GM19043 (cell line): Measurements from ENCODE around the gene ACAD11.

Experiments used
- ATAC-seq: cut with Tn5 transposase; IDR thresholded peaks from one replicate; pipeline ENCODE4 v1.9.1; 2021; ENCODE audit warnings: low read depth; ENCODE audit not compliant: unreplicated experiment

The ACAD11 gene, protein sequence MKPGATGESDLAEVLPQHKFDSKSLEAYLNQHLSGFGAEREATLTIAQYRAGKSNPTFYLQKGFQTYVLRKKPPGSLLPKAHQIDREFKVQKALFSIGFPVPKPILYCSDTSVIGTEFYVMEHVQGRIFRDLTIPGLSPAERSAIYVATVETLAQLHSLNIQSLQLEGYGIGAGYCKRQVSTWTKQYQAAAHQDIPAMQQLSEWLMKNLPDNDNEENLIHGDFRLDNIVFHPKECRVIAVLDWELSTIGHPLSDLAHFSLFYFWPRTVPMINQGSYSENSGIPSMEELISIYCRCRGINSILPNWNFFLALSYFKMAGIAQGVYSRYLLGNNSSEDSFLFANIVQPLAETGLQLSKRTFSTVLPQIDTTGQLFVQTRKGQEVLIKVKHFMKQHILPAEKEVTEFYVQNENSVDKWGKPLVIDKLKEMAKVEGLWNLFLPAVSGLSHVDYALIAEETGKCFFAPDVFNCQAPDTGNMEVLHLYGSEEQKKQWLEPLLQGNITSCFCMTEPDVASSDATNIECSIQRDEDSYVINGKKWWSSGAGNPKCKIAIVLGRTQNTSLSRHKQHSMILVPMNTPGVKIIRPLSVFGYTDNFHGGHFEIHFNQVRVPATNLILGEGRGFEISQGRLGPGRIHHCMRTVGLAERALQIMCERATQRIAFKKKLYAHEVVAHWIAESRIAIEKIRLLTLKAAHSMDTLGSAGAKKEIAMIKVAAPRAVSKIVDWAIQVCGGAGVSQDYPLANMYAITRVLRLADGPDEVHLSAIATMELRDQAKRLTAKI

DNA sequence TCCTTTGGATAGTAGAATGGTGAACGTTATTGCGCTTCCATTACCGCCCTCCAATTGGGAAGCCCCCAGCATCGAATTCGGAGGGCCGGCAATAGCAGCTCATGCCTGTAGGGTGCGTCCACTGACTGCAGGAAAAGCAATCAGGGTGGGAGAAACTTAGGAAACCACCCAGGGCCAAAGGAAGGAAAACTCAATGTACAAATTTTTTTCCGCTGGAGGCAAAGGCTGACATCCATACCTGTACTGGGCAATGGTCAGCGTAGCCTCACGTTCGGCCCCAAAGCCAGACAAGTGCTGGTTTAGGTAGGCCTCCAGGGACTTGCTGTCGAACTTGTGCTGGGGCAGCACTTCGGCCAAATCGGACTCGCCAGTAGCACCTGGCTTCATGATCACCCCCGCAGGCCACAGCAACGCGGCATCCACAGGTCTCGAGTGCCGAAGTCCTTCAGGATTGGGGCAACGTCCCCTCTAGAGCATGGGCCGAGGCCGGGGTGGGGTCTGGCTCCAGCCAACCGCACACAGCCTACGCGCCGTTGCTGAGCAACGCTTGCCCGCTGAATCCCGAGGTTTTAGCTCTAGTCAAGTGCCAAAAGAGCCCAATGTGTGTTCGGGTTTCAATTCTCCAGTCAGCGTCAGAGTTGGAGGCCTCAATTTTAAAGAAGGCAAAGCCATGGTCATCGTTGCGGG lies at the start of gene ACAD11:
Gene ACAD11 (minus strand): TSS at position 445 of the 687 bp plus-strand sequence. CDS start 58 bp downstream, at position 387.
- peak; percentile 46 for ATAC-seq

DNA sequence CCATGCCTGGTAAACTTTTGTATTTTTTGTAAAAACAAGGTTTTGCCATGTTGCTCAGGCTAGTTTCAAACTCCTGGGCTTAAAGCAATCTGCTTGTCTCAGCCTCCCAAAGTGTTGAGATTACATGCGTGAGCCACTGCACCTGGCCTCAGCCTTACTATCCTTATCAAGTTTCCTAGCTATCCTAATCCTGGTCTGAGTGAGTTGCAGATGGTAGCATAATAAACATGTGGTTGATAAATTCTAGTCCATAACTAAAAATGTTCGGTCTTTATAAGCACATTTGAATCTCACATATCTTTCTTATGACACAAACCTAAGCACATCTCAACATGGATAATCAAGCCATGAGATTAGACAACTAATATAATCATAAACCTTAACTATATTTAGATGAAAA lies 44.1 kb upstream of the ACAD11 start:
- no peak for ATAC-seq

DNA sequence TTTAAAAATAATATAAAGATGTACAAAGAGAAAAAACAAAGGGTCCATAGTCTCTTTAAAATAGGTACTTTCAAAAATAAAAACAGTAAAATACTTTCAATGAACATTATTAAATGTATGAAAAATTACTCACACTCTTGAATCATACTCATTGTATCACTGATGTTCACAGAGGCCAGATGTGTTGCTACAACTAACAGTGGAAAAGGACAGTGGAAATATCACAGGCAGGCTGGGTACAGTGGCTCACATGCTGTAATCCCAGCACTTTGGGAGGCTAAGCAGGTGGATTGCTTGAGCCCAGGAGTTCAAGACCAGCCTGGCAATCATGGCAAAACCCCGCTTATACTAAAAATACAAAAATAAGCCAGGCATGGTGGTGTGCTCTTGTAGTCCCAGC lies 35.8 kb upstream of the ACAD11 start:
- ATAC-seq = no peak

DNA sequence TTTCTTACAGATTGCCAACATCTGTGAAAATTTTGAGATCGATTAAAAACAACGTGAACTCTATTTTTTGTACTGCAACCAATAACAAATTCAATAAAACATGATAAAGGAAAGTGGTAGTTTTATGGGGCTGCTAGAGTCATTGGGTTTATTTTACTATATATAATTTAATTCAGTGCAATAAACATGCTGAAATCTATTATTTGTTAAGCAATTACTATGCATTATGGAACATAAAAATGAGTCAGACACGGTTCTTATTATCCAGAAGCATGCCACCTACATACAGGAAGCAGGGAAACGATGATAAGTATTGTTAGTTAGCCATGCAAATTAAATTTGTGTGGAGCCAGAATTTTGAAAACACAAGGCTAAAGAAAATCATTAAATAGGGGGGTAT lies 35.4 kb upstream of the ACAD11 start:
- no peak for ATAC-seq

DNA sequence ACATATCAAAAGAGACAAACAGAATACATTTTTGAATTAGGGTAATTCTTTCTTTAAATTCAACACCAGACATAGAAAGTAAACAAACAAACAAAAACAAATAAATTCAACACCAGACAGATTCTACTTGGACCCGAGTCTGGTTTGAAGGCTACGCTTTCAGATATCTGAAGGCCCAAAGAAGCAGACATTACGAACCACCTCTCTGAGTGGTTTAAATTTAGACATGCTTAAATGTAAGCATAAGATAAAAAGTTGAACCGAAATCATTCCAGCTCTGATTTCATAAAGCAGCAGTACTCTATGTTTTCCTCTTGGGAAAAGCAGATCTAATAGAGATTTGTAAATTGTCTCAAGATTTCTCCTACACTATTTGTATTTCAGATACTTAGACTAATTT lies 30.4 kb upstream of the ACAD11 start:
- no peak for ATAC-seq

DNA sequence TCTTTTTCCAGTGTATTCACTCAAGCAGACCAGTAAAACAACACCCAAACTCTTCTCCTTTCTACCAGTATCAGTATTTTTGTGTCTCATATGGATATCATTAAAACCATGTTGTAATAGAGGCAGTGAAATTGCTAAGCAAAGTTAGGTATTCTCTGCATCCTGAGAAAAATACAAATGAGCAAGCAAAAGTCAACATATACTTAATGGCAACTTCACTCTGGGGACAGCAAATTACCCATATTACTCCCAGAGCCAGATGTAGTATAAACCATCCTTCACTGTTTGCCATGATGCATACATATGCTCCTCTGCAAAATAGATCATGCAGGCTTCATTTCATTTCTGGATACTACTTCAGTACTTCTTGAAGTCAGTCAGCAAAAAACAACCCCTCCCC lies 22.6 kb upstream of the ACAD11 start:
- ATAC-seq = no peak

DNA sequence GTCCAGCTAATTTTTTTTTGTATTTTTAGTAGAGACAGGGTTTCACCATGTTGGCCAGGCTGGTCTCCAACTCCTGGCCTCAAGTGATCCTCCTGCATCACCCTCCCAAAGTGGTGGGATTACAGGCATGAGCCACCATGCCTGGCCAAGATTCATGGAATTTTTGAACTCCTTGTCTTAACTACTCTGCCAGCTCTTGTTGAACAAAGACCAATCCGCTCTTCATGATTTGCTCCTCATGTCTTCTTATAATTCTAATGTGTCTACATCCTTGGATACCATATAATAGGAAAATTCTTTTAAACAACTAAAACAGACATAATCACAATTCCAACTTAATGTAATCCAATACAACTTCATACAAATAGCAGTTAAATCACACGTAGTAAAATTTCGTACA lies 21.8 kb upstream of the ACAD11 start:
- ATAC-seq = no peak

DNA sequence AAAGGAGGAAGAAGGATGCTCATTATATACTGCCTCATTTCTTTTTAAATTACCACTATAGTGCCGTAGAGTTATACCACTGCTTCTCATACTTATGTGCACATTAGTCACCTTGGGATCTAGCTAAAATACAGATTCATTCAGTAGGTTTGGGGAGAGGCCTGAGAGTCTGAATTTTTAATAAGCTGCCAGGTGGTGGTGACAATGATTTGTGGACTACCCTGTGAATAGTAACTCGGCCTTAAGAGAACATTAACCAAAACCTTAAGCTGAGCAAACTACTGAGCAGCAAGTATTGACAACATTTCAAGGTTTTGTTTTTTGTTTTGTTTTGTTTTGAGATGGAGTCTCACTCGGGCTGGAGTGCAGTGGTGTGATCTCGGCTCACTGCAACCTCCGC lies 20.3 kb upstream of the ACAD11 start:
- ATAC-seq = no peak

DNA sequence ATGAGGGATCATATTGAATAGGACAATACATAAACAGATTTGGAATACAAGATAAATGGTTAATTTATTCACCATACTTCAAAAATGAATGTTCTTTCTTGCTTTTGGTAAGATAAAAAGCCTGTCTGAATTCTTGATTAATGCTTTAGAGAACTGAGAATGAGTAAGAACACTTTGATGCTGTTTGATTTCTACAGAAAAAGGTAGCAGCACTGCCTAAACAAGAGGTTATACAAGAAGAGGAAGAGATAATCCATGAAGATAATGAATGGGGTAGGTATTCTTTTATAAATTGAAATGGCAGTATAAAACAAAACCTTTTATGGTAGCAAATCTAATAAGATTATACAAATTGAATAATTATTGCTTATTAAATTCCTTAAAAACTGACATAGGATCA lies 15.8 kb upstream of the ACAD11 start:
- ATAC-seq = no peak

DNA sequence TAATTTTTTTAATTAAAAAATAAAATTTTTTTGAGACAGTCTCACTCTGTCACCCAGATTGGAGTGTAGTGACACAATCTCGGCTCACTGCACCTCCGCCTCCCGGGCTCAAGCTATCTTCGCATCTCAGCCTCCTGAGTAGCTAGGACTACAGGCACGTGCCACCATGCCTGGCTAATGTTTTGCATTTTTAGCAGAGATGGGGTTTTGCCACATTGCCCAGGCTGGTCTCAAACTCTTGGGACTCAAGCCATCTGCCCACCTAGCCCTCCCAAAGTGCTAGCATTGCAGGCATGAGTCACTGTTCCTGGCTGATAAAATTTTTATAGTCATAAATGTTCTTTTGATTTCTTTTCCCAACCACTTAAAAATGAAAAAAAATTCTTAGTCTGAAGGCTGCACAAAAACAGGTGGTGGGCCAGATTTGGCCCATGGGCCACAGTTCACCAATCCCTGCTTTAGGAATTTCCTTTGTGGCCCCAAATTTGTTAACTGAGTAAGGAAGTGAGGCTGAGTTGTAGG lies 9.7 kb upstream of the ACAD11 start:
- ATAC-seq = no peak

DNA sequence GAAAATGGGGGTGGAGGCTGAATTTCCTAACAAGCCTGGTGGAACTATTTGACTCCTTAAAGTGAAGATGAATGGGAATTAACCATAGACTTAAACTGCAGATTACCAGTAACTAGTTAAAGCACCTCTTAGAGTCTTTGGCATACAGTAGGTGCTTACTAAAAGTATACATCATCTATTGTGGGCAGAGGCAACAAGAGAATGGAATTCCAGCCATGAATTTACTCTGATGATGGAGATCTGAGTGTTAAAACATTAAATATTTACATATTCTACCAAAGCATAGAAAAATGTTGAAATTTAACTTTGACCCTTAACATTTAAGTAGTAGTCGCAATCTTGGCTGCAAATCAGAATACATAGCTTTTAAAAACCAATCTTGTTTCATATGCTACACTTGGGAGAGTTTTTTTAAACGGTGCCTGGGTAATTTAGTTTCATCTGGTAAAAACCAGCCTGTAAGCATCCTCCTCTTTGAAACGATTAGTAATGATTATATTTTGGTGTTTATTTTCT lies 5.7 kb upstream of the ACAD11 start:
- ATAC-seq = no peak

DNA sequence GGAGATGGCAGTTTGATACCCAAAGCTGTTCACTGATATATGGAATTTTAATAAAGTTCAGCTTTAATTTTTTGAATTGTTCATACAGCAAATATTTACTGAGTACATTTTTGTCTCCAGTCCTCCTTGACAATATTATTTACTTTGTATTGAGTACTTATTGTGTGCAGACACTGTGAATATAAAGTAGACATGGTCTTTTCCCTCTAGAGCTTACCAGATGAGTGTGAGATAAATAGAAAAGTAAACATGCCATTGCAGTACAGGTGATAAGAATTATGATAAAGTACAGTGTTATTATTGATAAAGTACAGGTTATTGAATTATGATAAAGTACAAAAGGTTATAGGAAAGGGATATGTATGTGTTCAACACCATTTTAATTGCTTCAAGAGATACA lies 2.6 kb upstream of the ACAD11 start:
- ATAC-seq = no peak

DNA sequence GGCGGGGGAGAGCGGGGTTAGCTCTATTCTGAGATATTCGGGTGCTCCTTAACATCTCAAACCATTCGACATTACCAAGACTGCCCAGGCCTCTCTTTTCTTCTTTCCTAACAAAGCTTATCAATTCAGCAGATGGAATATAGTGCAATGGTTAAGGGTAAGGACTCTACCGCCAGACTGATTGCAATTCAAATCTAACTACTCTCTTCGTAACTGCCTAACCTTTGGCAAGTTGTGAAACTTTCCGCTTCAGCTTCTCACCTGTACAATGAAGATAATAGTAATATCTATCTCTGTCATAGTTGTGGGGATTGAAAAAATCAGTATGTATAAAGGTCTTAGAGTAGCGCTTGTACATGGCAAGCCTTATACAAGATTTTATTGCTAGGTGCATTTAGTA lies 1.5 kb upstream of the ACAD11 start:
- ATAC-seq = no peak

DNA sequence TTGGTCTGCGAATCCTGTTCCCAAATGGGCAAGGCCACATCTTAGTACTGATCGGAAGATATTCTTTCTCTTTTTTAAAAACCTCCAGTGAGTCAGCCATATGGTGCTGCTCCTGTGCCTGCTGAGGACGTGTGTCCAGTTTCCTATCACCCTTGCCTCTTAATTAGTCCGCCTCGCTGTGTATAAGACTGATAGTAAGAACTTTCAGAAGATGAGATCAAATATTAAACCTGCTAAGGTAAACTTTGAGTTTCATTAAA lies 1.1 kb upstream of the ACAD11 start:
- no peak for ATAC-seq

DNA sequence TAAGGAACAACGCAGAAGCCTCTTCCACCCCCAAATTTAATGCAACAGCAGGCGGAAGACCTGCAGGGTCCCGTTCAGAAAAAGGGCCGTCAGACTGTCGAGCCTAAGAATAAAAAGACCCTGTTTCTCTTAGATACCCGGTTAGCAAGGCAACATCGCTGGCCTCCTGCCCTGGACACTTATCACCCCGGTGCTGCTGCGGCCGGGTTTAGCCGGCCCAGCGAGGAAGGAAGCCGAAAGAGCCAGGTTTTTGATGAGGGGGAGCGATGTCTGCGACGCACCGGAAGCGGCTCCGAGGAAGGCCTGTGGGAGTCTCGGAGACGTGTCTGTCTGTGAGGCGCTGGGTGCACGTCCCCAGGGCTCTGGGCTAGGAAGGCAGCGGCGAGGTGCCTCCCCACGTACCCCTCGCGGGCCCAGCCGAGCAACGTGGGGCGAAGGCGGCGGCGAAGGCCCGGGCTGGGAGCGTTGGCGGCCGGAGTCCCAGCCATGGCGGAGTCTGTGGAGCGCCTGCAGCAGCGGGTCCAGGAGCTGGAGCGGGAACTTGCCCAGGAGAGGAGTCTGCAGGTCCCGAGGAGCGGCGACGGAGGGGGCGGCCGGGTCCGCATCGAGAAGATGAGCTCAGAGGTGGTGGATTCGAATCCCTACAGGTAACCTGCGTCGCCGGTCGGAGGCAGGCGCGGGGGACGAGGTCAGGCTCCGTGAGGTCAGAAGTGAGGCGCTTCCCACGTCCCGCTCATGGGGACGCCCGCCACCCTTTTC lies 622 bp upstream of the ACAD11 start, which contains the start of gene UBA5:
Gene UBA5 (plus strand): TSS at position 278 of the 759 bp plus-strand sequence. CDS start 209 bp downstream, at position 487.
- ATAC-seq = peak; percentile 60

DNA sequence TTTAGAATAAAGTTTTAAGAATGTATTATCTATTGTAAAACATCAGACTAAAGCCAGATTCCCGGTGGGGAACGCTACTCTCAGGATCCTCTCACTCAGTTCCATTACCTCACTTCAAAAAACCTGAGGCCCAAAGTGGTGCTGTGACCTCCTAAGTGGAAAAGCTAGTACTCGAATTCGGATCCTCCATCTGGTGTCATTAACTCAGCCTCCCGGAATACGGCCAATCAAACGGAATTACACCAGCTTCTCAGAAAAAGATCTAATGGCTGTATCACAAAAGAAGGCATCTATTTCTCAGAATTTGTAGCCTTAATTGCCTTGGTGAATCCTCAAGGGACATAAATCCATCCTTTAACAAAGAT lies 627 bp downstream of the ACAD11 start:
- peak; percentile 1 for ATAC-seq

DNA sequence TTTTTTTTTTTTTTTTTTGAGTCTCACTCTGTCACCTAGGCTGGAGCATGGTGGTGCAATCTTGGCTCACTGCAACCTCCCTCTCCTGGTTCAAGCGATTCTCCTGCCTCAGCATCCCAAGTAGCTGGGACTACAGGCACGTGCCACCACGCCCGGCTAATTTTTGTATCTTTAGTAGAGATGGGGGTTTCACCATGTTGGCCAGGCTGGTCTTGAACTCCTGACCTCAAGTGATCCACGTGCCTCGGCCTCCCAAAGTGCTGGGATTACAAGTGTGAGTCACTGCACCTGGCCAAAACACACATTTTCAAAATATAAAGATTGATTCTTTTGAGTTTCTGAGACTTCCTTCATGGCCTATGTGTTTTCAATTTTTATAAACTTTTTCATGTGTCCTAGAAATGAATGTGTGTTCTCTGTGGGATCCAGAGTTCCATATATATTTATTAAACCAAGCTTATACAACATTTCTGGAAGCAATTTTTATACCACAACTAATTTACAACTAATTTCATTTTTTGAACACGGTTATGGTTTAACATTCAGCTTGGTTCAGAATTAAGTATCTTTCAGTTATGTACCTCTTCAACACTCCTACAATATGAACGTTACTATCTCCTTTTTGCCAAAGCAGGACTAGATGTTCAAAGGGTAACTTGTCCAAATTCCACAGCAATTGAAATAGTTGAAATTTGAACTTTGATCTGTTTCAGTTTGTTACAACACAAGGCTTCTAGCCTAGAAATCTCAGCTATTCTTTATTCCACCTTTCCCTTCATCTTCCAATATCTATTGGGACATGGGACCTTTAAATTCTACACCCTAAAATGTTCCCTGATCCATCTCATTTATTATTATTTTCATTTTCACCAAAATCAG lies 1.5 kb downstream of the ACAD11 start:
- no peak for ATAC-seq

DNA sequence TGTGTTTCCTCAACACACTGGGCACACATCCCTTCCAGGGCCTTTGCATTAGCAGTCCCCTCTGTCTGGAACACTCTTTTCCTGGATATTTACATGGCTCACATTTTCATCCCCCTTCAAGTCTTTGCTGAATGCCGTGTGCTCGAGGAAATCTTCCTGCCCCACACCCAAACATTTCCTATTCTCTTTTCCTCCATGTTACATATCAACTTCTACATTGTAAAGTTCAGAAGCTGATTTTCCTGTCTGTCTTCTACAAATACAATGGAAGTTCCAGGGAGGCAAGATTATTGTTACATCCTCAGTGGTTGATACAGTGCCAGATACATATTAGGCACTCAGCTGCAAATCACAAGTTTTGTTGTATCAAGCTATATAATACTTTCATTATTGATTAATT lies 4.1 kb downstream of the ACAD11 start:
- ATAC-seq = no peak

DNA sequence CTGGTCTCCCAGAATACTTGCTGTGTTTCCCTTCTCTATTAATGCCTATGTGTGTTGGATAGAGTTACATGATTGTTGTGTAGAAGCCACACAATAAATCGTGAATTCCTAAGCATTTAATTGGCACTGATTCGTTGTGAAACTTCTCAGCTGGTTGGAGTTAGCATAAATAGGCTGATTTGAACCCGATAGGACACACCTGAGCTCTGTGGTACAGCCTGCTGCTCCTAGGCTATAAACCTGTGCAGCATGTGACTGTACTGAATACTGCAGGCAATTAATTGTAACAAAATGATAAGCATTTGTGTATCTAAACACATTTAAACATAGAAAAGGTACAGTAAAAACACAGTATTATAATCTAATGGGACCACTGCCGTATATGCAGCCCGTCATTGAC lies 4.9 kb downstream of the ACAD11 start:
- ATAC-seq = no peak
